PC-9 (cell line): ENCODE data around the gene RPTOR. TPM values are rescaled to one million over a fixed set of nuclear protein-coding genes. Genes with fewer than 3 reads are reported as not detected.

Experiments
- BruUV-seq: library from RNA; stranded (reverse); fragments of 400-500 nt; replicated peaks from 2 replicates; lab custom pipeline; 2021; lab: Mats Ljungman, UMichigan
- CTCF ChIA-PET: fragments of 300-600 bp; sonication (Branson Sonifier 250); formaldehyde crosslinking; loops from one replicate; lab custom pipeline; 2022; ENCODE audit warnings: antibody characterized with exemption; lab: Charles Lee
- POLR2A ChIA-PET: fragments of 300-600 bp; sonication (Branson Sonifier 250); formaldehyde crosslinking; loops from one replicate; lab custom pipeline; 2022; ENCODE audit warnings: antibody characterized with exemption; ENCODE audit not compliant: unreplicated experiment; lab: Charles Lee
- DNase-seq, 2 experiments: peaks; one replicate each; pipeline versions ENCODE4 v3.0.0 to v3.0.0-alpha.2; 2015 to 2022; ENCODE audit warnings: mixed read lengths in 1 of 2
- H2AFZ ChIP-seq: fragments of 200-600 bp; sonication (generic); 2 replicates; pipeline ENCODE4 v1.8.1; 2017; ENCODE audit warnings: antibody characterized with exemption
- H3F3A ChIP-seq: fragments of 200-600 bp; sonication (generic); 2 replicates; pipeline ENCODE4 v1.8.1; 2017; ENCODE audit warnings: antibody characterized with exemption, mild to moderate bottlenecking, low read depth; ENCODE audit not compliant: insufficient read depth
- H3K27ac ChIP-seq: fragments of 200-600 bp; sonication (generic); 2 replicates; pipeline ENCODE4 v1.6.1; 2016; ENCODE audit warnings: mixed run types
- H3K27me3 ChIP-seq: fragments of 200-600 bp; sonication (generic); 2 replicates; pipeline ENCODE4 v1.6.1; 2016; ENCODE audit warnings: low read depth, mixed run types; ENCODE audit not compliant: insufficient read depth
- H3K36me3 ChIP-seq: fragments of 200-600 bp; sonication (generic); 2 replicates; pipeline ENCODE4 v1.6.1; 2016; ENCODE audit warnings: low read depth, mixed run types
- H3K4me1 ChIP-seq: fragments of 200-600 bp; sonication (generic); replicated peaks from 2 replicates; pipeline ENCODE4 v1.6.1; 2016; ENCODE audit warnings: mixed run types; ENCODE audit not compliant: insufficient read depth
- H3K4me2 ChIP-seq: fragments of 200-600 bp; sonication (generic); 2 replicates; pipeline ENCODE4 v1.6.1; 2017; ENCODE audit warnings: mixed run types
- H3K4me3 ChIP-seq: fragments of 200-600 bp; sonication (generic); 2 replicates; pipeline ENCODE4 v1.6.1; 2016; ENCODE audit warnings: mixed run types
- H3K79me2 ChIP-seq: fragments of 200-600 bp; sonication (generic); 2 replicates; pipeline ENCODE4 v1.6.1; 2017; ENCODE audit warnings: low read depth, mixed run types
- H3K9me2 ChIP-seq: fragments of 200-600 bp; sonication (generic); 2 replicates; pipeline ENCODE4 v1.8.1; 2017; ENCODE audit warnings: mild to moderate bottlenecking; ENCODE audit not compliant: insufficient read depth
- H3K9me3 ChIP-seq: fragments of 200-600 bp; sonication (generic); 2 replicates; pipeline ENCODE4 v1.8.1; 2016; ENCODE audit warnings: low read depth; ENCODE audit not compliant: insufficient read depth
- H4K20me1 ChIP-seq: fragments of 200-600 bp; sonication (generic); 2 replicates; pipeline ENCODE4 v1.8.1; 2017; ENCODE audit not compliant: insufficient read depth
- CTCF ChIP-seq: fragments of 200-600 bp; sonication (generic); conservative IDR thresholded peaks from 2 replicates; pipeline ENCODE4 v1.6.1; 2017; ENCODE audit warnings: mixed run types, antibody characterized with exemption, mild to moderate bottlenecking, moderate library complexity
- EZH2 ChIP-seq: fragments of 200-600 bp; sonication (generic); IDR thresholded peaks from 2 replicates; pipeline ENCODE4 v1.8.0; 2017; ENCODE audit warnings: antibody characterized with exemption, low read depth
- intact Hi-C: fragments of 100-400 bp; cut with micrococcal nuclease; formaldehyde crosslinking; loops from one replicate; pipeline ENCODE4 v1.10.0; 2022; ENCODE audit not compliant: unreplicated experiment
- total RNA-seq: library from RNA; stranded (reverse); gene quantifications from 2 replicates; pipeline ENCODE4 v1.2.3, GENCODE V29; 2021

Gene RPTOR
- total RNA-seq, 1 experiment from 2014 or later, result 50.8 TPM

DNA sequence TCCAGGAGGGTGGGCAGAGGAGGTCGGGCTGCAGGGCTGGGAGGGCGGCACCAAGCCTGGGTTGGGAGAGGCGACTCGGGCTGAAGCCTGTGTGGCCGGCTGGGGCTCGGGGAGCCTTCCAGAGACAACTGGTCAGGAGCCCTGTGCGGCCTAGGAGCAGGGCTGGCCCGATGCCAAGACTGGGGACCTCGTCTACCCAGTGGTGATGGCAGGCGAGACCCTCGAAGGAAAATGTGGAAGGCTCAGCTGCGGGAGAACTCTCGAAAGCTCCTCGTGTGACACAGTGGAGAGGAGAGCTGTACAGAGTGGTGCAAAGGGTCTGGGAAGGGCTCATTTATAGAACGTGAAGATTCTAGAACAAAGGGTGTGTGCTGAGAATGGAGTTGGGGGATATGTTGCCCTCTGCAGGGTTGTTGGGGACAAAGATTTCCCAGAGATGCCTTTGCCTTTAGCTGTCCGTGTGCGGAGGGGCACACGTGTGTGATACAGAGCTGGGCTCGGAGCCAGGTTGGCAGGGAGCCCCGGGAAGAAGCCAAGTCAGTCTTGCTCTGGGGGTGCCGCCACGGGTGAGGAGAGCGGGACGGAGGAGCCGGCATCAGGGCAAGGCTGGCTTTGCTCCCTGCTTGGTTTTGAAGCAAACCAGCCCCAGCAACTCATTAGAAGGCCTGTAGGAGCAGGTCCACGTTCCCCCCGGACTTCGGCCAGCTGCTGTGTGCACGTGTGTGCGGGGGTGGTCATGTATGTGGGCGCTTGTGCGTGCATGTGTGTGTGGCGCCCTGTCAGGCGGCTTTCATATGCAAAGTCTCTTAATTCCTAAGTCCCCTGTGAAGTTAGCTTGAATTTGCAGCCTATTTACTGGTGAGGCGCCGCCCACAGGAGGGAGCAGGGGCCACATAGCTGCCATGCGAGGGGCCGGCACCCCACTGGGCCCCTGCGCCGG lies 314.6 kb downstream of the RPTOR start:
- DNase-seq, result no peak
- Histone ChIP-seq H3F3A (peaks cover 8% of the 10 kb centered on the region), H3K27ac (no peak overlapping the region), H2AFZ (no peak overlapping the region), H3K27me3 (no peaks in the 10 kb centered on the region), H3K9me2 (no peaks in the 10 kb centered on the region), H4K20me1 (no peaks in the 10 kb centered on the region), H3K79me2 (no peaks in the 10 kb centered on the region), H3K9me3 (no peaks in the 10 kb centered on the region), H3K4me2 (no peak overlapping the region), H3K4me1 (peaks cover 23% of the 10 kb centered on the region), H3K4me3 (no peak overlapping the region), H3K36me3 (no peaks in the 10 kb centered on the region)
- TF ChIP-seq EZH2 (no peak), CTCF (no peak)
- ChIA-PET POLR2A (interaction anchor here (0.6 kb wide), 1 partner anchor 33 kb away, joined by 6 read pairs; no protein-coding TSS in a partner anchor), CTCF (no interaction called here)
- BruUV-seq, result no TSS peak
- intact Hi-C loops, result no loop called here

DNA sequence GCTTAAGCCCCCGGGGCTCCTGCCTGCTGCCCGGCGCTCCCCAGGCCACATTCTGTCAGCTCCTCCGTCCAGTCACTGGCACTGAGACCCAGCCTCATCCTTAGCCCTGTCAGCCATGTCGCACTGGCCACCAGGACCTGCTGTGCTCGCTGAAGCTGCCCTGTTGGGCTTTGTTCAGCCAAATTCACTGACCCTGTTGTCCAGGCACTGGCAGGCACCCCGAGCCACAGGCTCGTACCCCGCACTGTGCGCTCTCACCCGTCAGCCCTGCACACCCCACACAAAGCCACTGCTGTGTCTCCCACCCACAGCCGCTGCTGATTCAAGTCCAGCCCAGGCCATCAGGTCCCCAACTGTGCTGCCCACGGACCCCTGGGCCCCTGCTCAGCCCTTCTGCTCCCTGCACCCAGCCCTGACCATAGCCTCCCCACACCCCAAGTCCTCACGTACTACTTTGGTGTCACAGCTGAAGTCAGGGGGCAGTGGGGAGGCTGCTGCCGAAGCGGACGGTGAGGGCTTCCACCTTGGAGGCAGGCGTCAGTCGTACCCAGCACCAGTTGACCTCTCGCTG lies 315.5 kb downstream of the RPTOR start:
- TF ChIP-seq EZH2 (no peak), CTCF (no peak)
- H3K4me3 ChIP-seq, result no peak overlapping the region
- POLR2A ChIA-PET, result no interaction called here
- H3K4me2 ChIP-seq, result no peak overlapping the region
- intact Hi-C loops, result no loop called here
- H3K79me2 ChIP-seq, result no peaks in the 10 kb centered on the region
- no peaks in the 10 kb centered on the region for H4K20me1 ChIP-seq
- no peak overlapping the region for H2AFZ ChIP-seq
- H3K9me3 ChIP-seq, result no peaks in the 10 kb centered on the region
- H3K27me3 ChIP-seq, result no peaks in the 10 kb centered on the region
- no peak for DNase-seq
- no peaks in the 10 kb centered on the region for H3K36me3 ChIP-seq
- no TSS peak for BruUV-seq
- peaks cover 8% of the 10 kb centered on the region for H3F3A ChIP-seq
- H3K27ac ChIP-seq, result no peak overlapping the region
- H3K9me2 ChIP-seq, result no peaks in the 10 kb centered on the region
- CTCF ChIA-PET, result no interaction called here
- peaks cover 19% of the 10 kb centered on the region for H3K4me1 ChIP-seq

DNA sequence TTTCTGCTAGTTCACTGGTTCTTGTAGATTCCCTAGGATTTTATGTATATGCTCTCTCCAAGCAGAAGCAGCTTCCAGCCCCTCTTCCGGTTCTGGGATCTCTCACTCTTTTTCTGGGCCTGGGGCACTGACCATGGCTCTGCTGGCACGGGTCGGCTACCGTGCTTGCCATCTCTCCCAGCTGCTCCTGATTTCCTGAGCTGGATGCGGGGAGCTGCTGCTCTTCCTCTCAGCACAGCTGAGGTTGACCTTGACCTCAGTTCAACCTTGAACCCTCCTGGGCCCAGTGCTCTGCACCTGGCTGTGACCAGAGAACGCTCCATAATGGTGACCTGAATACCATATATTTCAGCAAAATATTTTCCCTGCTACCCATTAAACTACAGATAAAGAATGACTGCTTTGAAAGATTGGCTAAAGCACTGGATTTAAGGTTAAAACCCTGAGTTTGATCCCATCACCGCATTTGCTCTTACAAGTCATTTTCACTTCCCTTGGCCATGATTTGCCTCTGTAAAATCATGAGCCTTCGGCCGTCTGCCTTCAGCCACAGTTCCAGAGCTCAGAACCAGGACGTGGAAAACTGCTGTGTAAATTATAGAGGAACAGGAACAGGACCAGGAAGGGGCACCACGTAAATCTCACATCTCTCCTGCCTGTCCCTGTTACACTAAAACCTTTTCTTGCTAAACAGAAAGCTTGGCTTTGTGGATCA lies 316.2 kb downstream of the RPTOR start:
- TF ChIP-seq CTCF (no peak), EZH2 (no peak)
- Histone ChIP-seq H3K4me2 (no peak overlapping the region), H3K79me2 (no peaks in the 10 kb centered on the region), H3K27ac (no peak overlapping the region), H3K9me2 (no peaks in the 10 kb centered on the region), H3F3A (peaks cover 5% of the 10 kb centered on the region), H2AFZ (no peak overlapping the region), H3K9me3 (no peaks in the 10 kb centered on the region), H3K36me3 (no peaks in the 10 kb centered on the region), H3K27me3 (no peaks in the 10 kb centered on the region), H4K20me1 (no peaks in the 10 kb centered on the region), H3K4me3 (no peak overlapping the region), H3K4me1 (peaks cover 13% of the 10 kb centered on the region)
- POLR2A ChIA-PET, result no interaction called here
- intact Hi-C loops, result no loop called here
- CTCF ChIA-PET, result no interaction called here
- no peak for DNase-seq
- BruUV-seq, result no TSS peak
